ENCODE measurements around the gene TNFRSF14. TPM values are rescaled to one million over a fixed set of nuclear protein-coding genes. Genes with fewer than 3 reads are reported as not detected.
A peak's percentile ranks its signal among the peaks of the same experiment; 100 is the strongest.

The TNFRSF14 gene
- total RNA-seq, 2 experiments from 2014 or later, result 120 to 123 TPM

- no peak for DNase-seq
- peaks cover 9% of the 10 kb centered on the region for H3K27me3 Mint-ChIP-seq (ENCODE audit: low read depth)
- no peak overlapping the region for H3K27ac Mint-ChIP-seq
- no peaks in the 10 kb centered on the region for H3K36me3 Mint-ChIP-seq (ENCODE audit: low read depth)
- no peaks in the 10 kb centered on the region for H3K9me3 Mint-ChIP-seq
- H3K4me3 Mint-ChIP-seq, result no peak overlapping the region
- intact Hi-C loops (cut with micrococcal nuclease), result no loop called here
- H3K4me1 Mint-ChIP-seq (ENCODE audit: low read depth), result peaks cover 5% of the 10 kb centered on the region
- CTCF ChIA-PET, result interaction anchor here (0.6 to 1.1 kb wide), 2 partner anchors 10 to 19 kb away, joined by 3 read pairs; no protein-coding TSS in a partner anchor
These were observed 21.9 kb upstream of the TNFRSF14 start for GRCh38 chr1:2534315-2534686.

DNA sequence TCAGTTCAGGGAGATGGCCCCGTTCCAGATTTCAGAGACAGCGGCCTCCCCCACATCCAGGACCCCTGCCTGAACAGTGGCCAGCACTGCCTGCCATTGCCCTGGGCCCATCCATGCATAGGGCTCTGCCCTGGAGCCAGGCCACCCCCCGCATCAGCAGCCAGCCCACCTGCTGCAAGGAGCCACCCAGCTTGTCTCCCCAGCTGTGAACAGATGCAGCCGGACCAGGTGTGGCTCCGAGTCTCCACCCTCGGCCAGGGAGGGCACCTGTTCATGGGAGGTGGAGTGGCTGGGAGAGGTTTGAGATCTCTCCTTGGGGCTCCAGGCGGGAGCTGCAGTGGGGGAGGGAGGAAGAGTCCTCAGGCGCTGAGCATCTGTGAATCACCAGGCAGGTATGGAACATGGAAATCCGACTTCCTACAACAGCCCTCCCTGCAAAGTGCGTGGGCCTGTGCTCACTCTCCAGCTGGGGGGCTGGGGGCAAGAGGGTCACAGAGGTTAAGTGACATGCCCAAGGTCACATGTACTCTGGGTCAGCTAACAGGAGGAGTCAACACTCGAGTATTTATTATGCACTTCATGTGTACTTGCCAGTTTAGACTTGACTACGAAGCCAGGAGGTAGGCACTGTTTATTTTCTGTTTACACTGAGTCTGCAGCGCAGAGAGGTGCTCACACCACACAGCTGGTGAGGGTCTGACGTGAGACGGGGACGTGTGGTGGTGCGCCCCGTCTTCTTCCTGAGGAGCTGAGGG, 21.3 kb upstream of the TNFRSF14 start:
- no peak for DNase-seq
- intact Hi-C loops (cut with micrococcal nuclease), result no loop called here
- no peak overlapping the region for H3K4me3 Mint-ChIP-seq
- H3K27ac Mint-ChIP-seq, result no peak overlapping the region
- peaks cover 5% of the 10 kb centered on the region for H3K4me1 Mint-ChIP-seq (ENCODE audit: low read depth)
- H3K9me3 Mint-ChIP-seq, result no peaks in the 10 kb centered on the region
- CTCF ChIA-PET, result interaction anchor here (1.1 kb wide), 1 partner anchor 11 kb away, joined by 3 read pairs; no protein-coding TSS in a partner anchor
- H3K27me3 Mint-ChIP-seq (ENCODE audit: low read depth), result peaks cover 9% of the 10 kb centered on the region
- H3K36me3 Mint-ChIP-seq (ENCODE audit: low read depth), result no peaks in the 10 kb centered on the region

GRCh38 chr1:2535455-2535854, 20.7 kb upstream of the TNFRSF14 start:
- Mint-ChIP-seq H3K36me3 (ENCODE audit: low read depth) (no peaks in the 10 kb centered on the region), H3K27me3 (ENCODE audit: low read depth) (peaks cover 9% of the 10 kb centered on the region), H3K9me3 (no peaks in the 10 kb centered on the region), H3K4me1 (ENCODE audit: low read depth) (peaks cover 5% of the 10 kb centered on the region), H3K4me3 (no peak overlapping the region), H3K27ac (no peak overlapping the region)
- intact Hi-C loops (cut with micrococcal nuclease), result no loop called here
- DNase-seq, result no peak
- CTCF ChIA-PET, result no interaction called here

DNA sequence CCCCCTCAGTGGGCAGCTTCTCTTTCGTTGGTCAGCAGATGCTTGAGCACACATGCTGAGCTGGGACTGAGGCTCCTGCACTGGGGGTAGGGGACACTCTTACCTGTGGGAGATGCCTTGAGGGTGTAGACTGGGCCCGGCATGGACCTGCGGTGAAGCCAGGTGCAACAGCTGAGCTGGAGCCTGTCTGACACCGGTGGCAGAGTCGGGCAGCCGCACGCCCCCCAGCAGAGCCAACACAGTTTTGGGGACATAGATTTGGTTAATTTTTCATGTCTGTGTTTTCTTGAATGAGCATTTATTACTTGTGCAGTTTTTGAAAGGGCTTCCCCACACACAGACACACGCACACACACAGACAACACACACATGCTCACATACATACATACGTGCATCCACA, 20.2 kb upstream of the TNFRSF14 start:
- Mint-ChIP-seq H3K9me3 (no peaks in the 10 kb centered on the region), H3K27me3 (ENCODE audit: low read depth) (peaks cover 7% of the 10 kb centered on the region), H3K27ac (no peak overlapping the region), H3K4me3 (no peak overlapping the region), H3K36me3 (ENCODE audit: low read depth) (no peaks in the 10 kb centered on the region), H3K4me1 (ENCODE audit: low read depth) (peaks cover under 1% of the 10 kb centered on the region)
- CTCF ChIA-PET, result no interaction called here
- no peak for DNase-seq
- intact Hi-C loops (cut with micrococcal nuclease), result no loop called here

- no peaks in the 10 kb centered on the region for H3K36me3 Mint-ChIP-seq (ENCODE audit: low read depth)
- DNase-seq, result no peak
- no peaks in the 10 kb centered on the region for H3K27me3 Mint-ChIP-seq (ENCODE audit: low read depth)
- peaks cover 2% of the 10 kb centered on the region for H3K4me1 Mint-ChIP-seq (ENCODE audit: low read depth)
- no peaks in the 10 kb centered on the region for H3K9me3 Mint-ChIP-seq
- H3K4me3 Mint-ChIP-seq, result no peak overlapping the region
- CTCF ChIA-PET, result no interaction called here
- intact Hi-C loops (cut with micrococcal nuclease), result no loop called here
- no peak overlapping the region for H3K27ac Mint-ChIP-seq
These were observed 18.4 kb upstream of the TNFRSF14 start for GRCh38 chr1:2537784-2538115.

DNA sequence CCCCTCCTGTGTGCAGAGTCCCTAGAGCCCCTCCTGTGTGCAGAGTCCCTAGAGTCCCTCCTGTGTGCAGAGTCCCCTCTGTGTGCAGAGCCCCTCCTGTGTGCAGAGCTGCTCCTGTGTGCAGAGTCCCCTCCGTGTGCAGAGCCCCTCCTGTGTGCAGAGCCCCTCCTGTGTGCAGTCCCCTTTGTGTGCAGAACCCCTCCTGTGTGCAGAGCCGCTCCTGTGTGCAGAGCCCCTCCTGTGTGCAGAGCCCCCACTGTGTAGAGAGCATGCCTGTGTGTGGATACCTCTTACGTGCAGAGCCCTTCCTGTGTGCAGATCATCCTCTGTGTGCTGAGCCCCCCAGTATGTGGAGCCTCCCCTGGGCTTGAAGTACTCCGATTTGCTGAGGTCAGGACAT, 17.8 kb upstream of the TNFRSF14 start:
- peaks cover 2% of the 10 kb centered on the region for H3K4me1 Mint-ChIP-seq (ENCODE audit: low read depth)
- H3K27me3 Mint-ChIP-seq (ENCODE audit: low read depth), result no peaks in the 10 kb centered on the region
- no peak for DNase-seq
- H3K36me3 Mint-ChIP-seq (ENCODE audit: low read depth), result no peaks in the 10 kb centered on the region
- no peaks in the 10 kb centered on the region for H3K9me3 Mint-ChIP-seq
- intact Hi-C loops (cut with micrococcal nuclease), result no loop called here
- H3K27ac Mint-ChIP-seq, result no peak overlapping the region
- CTCF ChIA-PET, result interaction anchor here (1.9 kb wide), 1 partner anchor 23 kb away, joined by 4 read pairs; no protein-coding TSS in a partner anchor
- H3K4me3 Mint-ChIP-seq, result no peak overlapping the region

- Mint-ChIP-seq H3K36me3 (ENCODE audit: low read depth) (no peaks in the 10 kb centered on the region), H3K4me1 (ENCODE audit: low read depth) (peaks cover 2% of the 10 kb centered on the region), H3K9me3 (no peaks in the 10 kb centered on the region), H3K27me3 (ENCODE audit: low read depth) (no peaks in the 10 kb centered on the region), H3K27ac (no peak overlapping the region), H3K4me3 (no peak overlapping the region)
- DNase-seq, result no peak
- intact Hi-C loops (cut with micrococcal nuclease), result no loop called here
- CTCF ChIA-PET, result interaction anchor here (1.5 to 1.9 kb wide), 2 partner anchors 9 to 23 kb away, joined by 3 to 4 read pairs; partner anchors contain the start of gene HES5
These were observed 17.3 kb upstream of the TNFRSF14 start for GRCh38 chr1:2538872-2539271.

GRCh38 chr1:2539312-2539907, 16.8 kb upstream of the TNFRSF14 start:
- H3K4me3 Mint-ChIP-seq, result no peak overlapping the region
- peak; percentile 52 for DNase-seq
- H3K9me3 Mint-ChIP-seq, result no peaks in the 10 kb centered on the region
- H3K27me3 Mint-ChIP-seq (ENCODE audit: low read depth), result no peaks in the 10 kb centered on the region
- intact Hi-C loops (cut with micrococcal nuclease), result no loop called here
- CTCF ChIA-PET, result interaction anchor here (1.5 to 1.9 kb wide), 2 partner anchors 9 to 22 kb away, joined by 3 to 4 read pairs; partner anchors contain the start of gene HES5
- peaks cover 2% of the 10 kb centered on the region for H3K4me1 Mint-ChIP-seq (ENCODE audit: low read depth)
- no peak overlapping the region for H3K27ac Mint-ChIP-seq
- H3K36me3 Mint-ChIP-seq (ENCODE audit: low read depth), result no peaks in the 10 kb centered on the region

GRCh38 chr1:2540816-2541492, 15.2 kb upstream of the TNFRSF14 start:
- H3K4me1 Mint-ChIP-seq (ENCODE audit: low read depth), result peaks cover 7% of the 10 kb centered on the region
- no peak for DNase-seq
- intact Hi-C loops (cut with micrococcal nuclease), result no loop called here
- no peak overlapping the region for H3K4me3 Mint-ChIP-seq
- H3K9me3 Mint-ChIP-seq, result no peaks in the 10 kb centered on the region
- H3K27me3 Mint-ChIP-seq (ENCODE audit: low read depth), result no peaks in the 10 kb centered on the region
- H3K36me3 Mint-ChIP-seq (ENCODE audit: low read depth), result no peaks in the 10 kb centered on the region
- CTCF ChIA-PET, result no interaction called here
- no peak overlapping the region for H3K27ac Mint-ChIP-seq

- H3K27ac Mint-ChIP-seq, result no peak overlapping the region
- no peaks in the 10 kb centered on the region for H3K36me3 Mint-ChIP-seq (ENCODE audit: low read depth)
- no peak for DNase-seq
- intact Hi-C loops (cut with micrococcal nuclease), result no loop called here
- no peak overlapping the region for H3K4me3 Mint-ChIP-seq
- no peaks in the 10 kb centered on the region for H3K9me3 Mint-ChIP-seq
- peaks cover 7% of the 10 kb centered on the region for H3K4me1 Mint-ChIP-seq (ENCODE audit: low read depth)
- H3K27me3 Mint-ChIP-seq (ENCODE audit: low read depth), result no peaks in the 10 kb centered on the region
- CTCF ChIA-PET, result interaction anchor here (1.6 kb wide), 1 partner anchor 126 kb away, joined by 4 read pairs; no protein-coding TSS in a partner anchor
These were observed 14.4 kb upstream of the TNFRSF14 start for GRCh38 chr1:2541619-2542245.

DNA sequence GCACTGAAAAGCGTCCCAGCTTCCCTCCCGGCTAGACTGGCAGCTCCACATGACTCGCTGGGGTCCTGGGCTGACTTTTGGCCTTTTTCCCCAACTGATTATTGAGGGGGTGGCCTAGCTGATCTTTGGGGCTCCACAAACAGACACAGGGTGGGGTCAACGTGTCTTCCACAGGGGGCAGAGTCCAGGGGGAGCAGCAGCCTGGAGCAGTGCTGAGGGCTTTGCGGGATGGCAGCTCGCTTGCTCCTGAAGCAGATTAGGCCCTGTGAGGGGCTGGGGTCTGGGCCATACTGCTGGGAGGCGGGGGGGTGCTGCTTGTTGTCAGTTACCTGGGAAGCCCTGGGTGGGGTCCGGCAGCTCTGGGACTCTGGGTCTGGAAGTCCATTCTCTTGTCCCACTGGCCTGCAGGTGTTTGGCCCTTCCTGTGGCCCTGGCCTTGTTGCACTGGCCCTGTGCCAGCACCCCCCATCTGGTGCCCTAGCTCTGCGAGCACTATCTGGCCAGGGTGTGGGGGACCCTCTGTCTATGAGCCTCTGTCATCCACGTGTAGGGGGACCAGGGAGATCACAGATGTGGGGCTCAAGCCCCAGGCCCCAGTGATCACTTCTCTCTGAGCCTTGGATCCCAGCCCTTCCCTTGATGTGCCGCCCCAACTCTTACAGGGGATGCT, 13.8 kb upstream of the TNFRSF14 start:
- no peak overlapping the region for H3K27ac Mint-ChIP-seq
- CTCF ChIA-PET, result interaction anchor here (1.6 kb wide), 1 partner anchor 127 kb away, joined by 4 read pairs; no protein-coding TSS in a partner anchor
- intact Hi-C loops (cut with micrococcal nuclease), result no loop called here

More for the DNA sequence above, 13.8 kb upstream of the TNFRSF14 start:
- no peaks in the 10 kb centered on the region for H3K27me3 Mint-ChIP-seq (ENCODE audit: low read depth)
- no peaks in the 10 kb centered on the region for H3K36me3 Mint-ChIP-seq (ENCODE audit: low read depth)
- no peaks in the 10 kb centered on the region for H3K9me3 Mint-ChIP-seq
- H3K4me3 Mint-ChIP-seq, result no peak overlapping the region
- DNase-seq, result no peak
- H3K4me1 Mint-ChIP-seq (ENCODE audit: low read depth), result peaks cover 7% of the 10 kb centered on the region

All from activated naive CD4-positive, alpha-beta T cell treated with anti-CD3 and anti-CD28 coated beads for 36 hours (primary cell).